ENCODE results near the gene NUP153.

The NUP153 gene

GRCh38 chr6:17628873-17629272 lies 77.9 kb downstream of the NUP153 start:
- TF ChIP-seq, protein P1, sequence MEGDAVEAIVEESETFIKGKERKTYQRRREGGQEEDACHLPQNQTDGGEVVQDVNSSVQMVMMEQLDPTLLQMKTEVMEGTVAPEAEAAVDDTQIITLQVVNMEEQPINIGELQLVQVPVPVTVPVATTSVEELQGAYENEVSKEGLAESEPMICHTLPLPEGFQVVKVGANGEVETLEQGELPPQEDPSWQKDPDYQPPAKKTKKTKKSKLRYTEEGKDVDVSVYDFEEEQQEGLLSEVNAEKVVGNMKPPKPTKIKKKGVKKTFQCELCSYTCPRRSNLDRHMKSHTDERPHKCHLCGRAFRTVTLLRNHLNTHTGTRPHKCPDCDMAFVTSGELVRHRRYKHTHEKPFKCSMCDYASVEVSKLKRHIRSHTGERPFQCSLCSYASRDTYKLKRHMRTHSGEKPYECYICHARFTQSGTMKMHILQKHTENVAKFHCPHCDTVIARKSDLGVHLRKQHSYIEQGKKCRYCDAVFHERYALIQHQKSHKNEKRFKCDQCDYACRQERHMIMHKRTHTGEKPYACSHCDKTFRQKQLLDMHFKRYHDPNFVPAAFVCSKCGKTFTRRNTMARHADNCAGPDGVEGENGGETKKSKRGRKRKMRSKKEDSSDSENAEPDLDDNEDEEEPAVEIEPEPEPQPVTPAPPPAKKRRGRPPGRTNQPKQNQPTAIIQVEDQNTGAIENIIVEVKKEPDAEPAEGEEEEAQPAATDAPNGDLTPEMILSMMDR (IDR thresholded peaks at IDR 0.05) = no peak

- TF ChIP-seq, protein P1 (IDR thresholded peaks at IDR 0.05) = no peak
Observed at GRCh38 chr6:17624396-17624795, 82.3 kb downstream of the NUP153 start.

- TF ChIP-seq, protein P1 (IDR thresholded peaks at IDR 0.05) = no peak
Observed at GRCh38 chr6:17622144-17622543, 84.6 kb downstream of the NUP153 start.

- TF ChIP-seq, protein P1 (IDR thresholded peaks at IDR 0.05) = no peak
Observed at GRCh38 chr6:17621003-17621402, 85.7 kb downstream of the NUP153 start.

- TF ChIP-seq, protein P1 (IDR thresholded peaks at IDR 0.05) = no peak
Observed at GRCh38 chr6:17615794-17616193, 90.9 kb downstream of the NUP153 start.

- TF ChIP-seq, protein P1 (IDR thresholded peaks at IDR 0.05) = no peak
Observed at GRCh38 chr6:17612048-17612447, 94.7 kb downstream of the NUP153 start.

DNA sequence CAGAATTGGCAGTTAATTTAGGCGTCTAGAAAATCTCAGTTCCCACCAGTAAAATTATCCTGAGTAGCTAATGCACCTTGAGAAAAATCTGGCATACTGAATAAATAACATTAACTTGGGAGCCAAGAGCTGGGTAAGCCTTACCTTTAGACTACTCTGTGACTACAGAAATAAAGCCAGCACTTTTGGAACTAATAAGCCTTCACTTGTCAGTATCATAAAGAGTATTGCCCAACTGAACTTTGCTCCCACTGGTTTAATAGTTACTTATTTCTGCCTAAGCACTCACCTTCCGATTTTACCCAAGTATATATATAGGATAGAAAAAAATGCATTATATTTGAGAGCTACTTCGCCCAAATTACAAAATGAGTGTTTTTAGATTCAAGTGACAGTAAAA lies 95.9 kb downstream of the NUP153 start:
- TF ChIP-seq, protein P1 (IDR thresholded peaks at IDR 0.05) = no peak

DNA sequence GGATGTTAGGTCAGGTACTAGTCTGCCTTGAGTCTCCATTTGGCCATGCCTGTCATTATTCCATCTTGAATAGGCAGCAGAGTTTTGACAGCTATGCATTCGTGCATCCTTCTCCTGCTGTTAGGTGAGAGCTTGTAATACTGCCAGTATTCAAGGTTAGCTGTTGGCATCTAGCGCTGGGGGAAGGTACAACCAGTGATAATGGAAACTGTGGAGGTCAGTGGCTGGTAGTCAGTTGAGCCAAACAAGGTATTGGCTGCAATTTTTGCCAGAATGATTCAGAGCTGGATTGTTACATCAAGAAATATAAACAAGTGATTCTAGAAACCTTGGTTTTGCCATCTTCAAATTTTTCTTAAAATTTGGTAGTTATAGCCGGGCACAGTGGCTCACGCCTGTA lies 100.1 kb downstream of the NUP153 start:
- TF ChIP-seq, protein P1 (IDR thresholded peaks at IDR 0.05) = no peak
